Tongue (tissue), 2 donors: ENCODE results near the gene TWIST1. TPM values are rescaled to one million over a fixed set of nuclear protein-coding genes. Genes with fewer than 3 reads are reported as not detected.

Source experiments
- DNase-seq: peaks from one replicate; pipeline ENCODE4 v3.0.0-alpha.2; 2015
- total RNA-seq: library from RNA; depleted of rRNA; stranded (reverse); fragments of >200 nt; gene quantifications from one replicate; pipeline ENCODE4 v1.2.3, GENCODE V29; 2014

Gene TWIST1
- total RNA-seq, 1 donor from 2014 or later, result 16.4 TPM

DNA sequence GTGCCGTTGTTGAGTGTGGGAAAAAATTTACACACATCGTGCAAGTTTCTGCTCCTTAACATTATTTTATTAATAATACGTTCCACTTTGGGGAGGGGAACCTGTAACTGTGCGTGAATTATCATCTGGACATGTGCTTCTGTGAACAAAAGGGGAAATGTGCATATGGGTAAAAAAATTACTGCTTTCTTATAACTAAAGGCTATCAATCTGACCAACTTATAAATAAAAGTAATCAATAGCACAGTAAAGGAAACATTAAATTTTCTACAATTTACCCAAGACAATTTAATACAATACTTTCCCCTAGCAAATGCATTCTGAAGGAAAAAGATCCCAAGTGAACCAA lies 4.5 kb downstream of the TWIST1 start:
- no peak for DNase-seq

DNA sequence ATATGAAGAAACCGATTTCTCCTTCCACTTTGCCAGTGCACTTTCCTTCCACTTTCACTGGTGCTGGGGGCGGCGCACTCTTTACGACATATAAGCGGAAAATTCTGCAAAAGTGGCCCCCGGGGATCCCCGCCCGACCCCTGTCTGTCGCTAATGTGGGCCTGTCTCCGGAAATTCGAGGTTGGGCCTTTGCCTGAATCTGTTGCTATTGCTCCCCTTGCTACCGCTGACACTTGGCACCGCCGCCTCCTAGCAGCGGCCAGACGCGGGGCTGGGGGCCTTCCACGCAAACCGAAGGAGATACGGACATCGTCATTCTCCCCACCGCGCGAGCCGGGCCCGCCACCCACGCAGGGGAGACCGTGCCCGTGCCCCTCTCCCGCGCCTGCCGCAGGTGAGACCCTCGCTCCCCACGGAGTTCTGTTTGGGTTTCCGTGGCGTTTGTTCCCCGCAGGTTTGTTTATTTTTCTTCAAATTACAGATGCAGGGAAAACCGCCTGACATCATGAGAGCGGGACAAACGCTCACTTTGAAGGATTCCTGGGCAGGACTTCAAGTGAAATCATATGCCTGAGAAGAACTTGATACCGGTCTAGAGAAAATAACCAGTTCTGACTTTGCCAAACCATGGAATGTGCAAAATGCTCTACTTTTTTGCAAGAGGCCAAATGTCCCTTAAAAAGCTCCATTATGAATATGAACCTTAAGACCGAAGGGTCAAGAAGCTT lies 5.0 kb downstream of the TWIST1 start:
- peak; percentile 50 for DNase-seq

DNA sequence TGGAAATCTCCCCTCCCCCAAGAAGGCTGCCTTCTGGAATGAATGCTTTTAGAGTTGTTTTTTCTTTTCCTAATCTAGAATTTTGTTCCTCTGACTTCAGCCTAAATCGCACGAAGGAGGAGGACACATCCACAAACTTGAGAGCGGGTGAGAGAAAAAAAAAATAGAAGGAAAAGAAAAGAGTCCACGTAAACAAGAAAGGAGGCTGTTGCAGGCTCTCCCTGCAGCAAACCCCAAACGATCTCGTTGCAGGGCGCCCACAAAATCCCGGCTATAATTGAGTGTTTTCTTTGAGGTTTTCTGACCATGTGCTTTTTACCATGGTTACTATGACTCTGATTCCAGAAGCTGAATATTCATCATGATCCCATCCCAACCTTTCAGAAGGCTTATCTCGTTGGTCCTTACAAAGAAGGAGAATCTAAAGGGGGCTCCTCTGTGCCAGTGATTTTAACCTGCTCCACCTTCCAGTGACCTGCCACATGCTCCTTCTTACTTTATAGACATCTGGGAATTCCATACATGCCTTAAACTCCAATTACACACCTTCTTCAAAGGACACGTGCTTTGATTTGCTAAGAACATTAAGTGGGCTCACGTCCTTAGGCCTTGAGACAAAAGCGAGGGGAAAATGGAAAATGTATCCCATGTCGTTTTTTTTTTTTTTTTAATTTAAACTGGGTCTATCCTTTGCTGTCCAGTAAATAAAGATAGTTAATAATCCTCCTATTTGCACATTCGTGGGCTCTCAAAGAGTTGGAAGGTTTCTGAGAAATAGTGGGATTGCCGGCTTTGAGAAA lies 5.8 kb downstream of the TWIST1 start:
- peak; percentile 22 for DNase-seq

DNA sequence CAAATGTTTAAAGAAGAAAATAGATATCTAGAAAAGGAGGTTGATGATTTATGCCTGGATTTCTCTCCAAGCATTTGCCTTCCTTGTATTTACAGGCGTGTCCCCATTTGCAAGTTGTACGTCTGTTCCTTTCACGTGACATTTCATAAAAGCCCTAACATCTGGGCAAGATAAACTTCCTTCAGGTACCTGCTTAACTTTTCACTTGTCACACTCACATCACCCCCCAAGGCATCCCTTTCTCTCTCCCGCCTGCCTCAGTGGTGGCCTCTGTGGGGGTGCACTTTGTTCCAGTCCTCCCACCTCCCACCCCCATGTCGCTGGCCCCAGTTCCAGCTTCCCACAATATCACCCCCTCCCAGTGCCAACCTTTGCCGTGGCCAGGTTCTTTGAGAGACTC lies 6.7 kb downstream of the TWIST1 start:
- peak; percentile 15 for DNase-seq

DNA sequence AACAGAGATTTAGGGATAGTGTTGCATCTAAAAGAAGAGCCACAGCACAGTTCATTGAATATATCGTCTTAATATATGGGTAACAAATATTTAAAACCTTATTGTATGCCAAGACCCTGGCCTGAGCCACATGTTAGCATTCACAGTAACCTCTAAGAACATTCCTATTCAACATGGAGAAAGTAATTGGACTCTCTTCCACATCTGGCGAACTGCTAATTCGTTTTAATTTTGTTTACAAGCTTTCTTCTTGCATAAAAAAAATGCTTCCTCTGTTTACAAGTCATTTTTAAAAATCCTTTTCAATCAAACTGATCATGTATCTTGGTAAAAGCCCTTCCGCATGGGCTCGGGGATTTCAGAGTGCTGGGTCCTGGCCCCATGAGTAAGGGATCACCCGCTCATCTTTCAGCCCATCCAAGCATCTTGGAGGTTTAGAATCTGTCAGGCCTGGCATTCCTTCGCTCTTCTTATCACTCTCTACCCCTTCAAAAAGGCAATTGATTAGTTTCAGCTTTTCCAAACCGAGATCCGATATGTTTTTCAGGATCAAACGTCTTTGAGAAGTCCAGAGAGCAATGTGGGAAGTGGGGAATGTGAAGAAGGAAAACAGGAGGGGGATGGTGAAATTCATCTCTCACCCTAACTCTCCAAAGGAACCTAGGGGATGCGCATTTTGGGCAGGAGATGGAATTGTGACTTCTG lies 7.3 kb downstream of the TWIST1 start:
- peak; percentile 11 for DNase-seq

DNA sequence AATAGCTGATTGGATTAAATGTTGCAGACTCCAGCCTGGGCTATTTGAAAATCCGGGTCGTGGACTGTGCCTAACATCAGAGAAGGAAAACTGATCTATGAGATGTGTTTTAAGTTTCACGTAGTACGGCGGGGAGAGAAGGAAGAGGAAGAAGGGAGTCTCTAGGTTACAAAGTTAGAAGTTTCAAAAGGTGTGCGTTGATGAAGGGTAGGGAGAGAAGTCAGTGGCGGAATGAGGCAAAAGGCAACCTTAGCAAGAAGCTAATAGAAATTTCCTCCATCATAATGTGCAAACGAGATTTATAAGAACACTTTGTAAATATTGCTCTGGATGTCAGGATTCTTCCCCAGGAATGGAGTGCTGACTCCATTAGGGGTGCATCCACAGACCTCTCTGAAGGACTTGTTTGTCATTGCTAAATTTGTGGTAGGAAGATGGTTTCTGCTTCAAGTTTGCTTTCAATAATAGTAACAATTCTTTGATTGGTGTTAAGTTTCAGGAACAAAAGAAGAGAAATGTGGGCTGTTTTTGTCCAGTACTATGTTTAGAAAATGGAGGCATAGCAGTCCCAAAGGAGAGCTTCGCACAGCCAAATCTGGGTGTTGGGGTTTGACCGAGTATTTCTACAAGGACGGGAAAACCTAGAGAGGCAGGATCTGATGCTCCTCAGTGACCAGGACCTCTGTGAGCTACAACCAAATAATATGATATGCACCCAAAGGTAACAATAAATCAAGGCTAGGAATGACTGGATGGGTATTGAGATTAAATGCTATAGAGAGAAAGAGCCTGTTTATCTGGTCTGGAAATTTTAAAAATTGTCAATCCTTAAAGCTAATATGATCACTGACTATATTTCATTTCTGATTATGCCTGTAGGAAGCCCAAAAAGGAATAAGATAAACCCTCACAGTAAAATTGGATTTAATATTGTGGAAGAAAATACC lies 8.2 kb downstream of the TWIST1 start:
- peak; percentile 5 for DNase-seq

DNA sequence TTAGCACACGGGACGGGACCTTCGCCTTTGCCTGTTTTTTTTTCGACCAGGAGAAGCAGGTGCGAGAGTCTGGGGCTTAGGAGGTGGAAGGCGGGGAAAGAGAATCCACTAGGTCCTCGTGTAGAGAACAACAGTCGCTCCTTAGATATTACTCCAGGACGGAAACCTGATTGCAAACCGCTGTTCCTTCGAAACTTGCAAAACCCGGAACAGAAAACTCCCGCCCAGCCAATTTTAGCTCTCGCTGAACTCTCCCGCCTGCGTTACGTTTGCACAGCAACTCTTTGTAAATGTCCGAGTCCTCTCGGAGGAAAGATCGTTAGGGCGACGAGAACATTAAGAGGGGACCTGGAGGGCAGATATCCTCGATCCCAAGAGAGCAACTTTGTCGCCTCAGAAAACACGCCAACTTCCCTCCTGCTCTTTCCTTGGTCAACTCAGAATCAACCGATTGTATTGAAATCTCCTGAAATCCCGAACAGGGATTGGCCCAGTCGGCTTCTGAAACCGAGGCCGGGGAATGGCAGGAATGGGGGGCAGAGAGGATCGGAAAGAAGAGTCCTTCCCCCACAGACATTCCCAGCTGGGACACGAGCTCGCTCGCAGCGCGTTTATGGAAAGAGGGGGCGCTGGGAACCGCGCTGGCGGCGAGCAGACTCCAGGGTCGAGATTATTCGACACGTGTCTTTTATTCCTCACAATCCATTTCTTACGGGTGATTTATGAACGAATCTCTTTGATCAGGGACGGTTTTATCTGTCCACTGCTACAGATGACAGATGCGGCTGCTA lies 9.9 kb downstream of the TWIST1 start:
- DNase-seq, result peak; percentile 79

DNA sequence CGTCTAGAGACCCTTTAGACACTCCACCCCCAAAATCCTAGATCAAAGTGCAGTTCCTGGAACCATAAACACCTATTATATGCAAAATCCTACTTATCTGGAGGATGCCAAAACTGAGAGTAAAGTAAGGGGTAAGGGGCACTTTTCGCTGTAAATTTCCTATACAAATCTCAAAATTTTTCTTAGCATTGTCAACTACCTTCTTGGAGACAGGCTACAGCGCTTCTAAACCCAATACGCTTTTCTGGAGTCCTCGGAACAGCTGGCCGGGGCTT lies 10.4 kb downstream of the TWIST1 start:
- no peak for DNase-seq

DNA sequence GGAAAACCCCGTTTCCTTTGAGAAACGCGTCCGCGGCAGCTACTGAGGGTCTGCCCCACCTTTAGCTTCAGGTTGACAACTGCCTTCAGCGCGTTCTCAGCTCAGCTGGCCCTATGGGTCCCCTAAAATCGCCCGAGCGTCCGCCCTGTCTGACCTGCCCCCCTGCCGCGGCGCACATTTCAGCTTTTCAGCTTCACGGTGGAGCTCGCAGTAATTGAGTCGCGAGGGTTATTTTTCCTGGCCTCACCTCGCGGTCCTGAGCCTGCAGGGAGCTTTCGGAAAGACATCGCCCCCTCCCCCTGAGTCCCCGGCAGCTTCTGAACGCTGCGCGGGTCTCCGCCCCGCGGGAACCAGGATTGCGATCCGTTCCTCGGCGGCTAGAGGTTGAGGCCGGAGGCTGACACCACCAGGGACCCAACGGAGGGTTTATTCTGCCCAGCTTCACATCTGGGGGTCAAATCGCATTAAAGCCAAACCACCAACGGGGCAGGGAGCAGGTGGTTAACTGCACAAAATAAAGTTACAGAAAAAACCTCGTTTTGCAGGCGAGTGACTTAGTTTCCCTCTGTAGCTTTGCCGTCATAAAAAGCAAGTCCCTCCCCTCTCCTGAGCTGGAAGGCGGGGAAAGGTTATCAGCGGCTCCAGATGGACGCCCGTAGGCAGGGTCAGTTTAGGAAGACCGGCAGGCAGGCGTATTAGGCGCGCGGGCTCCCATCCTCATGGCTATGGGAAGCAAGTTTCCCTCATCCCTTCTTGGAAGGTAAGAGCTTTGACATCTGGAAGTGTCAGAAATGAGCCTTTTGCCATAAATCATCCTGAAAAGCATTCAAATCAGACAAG lies 11.0 kb downstream of the TWIST1 start:
- peak; percentile 48 for DNase-seq

DNA sequence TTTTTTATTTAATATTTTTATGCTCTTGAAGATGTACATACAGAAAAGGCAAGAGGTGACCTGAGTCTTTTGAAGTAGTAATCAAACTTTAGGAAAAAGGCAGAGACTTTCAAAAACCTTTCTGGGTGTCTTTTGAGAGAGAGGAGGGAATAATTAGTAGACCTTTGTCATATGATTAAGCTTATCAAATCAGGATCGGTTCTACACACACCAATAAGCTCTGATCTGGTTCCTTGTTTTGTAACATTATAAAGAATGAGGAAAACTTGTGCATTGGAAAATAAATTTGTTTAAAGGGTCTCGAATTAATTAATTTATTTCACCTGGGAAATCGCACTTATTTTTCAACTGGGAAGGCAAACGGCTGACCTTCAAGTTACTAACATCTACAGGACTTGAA lies 11.9 kb downstream of the TWIST1 start:
- peak; percentile 3 for DNase-seq

DNA sequence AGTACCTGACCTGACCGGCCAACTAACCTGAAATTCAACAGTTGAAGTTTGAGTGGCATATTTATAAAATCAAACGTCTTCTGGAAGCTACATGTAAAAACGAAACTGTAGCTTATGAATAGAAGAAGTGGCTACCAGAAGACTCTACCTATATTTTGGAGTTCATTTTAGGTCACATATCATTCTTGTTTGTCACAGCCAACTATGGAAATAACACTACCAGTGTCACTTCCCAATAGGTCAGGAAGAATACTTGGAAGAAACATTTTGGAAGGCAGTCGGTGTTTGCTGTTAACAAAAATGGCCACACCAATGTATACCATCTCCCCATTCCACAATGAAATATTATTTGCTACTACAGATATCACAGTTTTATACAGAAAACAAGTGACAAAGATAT lies 12.6 kb downstream of the TWIST1 start:
- no peak for DNase-seq

DNA sequence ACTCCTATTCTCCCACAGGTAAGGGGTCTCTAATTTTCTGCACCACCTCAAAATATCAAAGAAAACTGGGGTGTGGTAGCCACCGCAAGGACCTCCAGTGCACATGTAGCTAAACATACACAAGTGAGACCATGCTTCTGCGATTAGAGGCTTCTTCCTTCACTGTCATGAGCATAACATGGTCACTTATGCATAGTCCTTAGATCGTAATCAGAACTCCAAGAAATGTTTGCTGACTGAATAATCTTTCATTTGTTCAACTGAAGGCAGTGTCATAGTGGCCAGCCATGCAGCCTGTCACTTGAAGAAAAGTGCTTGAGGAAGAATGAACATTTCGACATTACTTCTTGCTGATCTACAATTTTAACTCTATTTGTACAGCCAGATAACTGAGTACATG lies 14.6 kb downstream of the TWIST1 start:
- no peak for DNase-seq

DNA sequence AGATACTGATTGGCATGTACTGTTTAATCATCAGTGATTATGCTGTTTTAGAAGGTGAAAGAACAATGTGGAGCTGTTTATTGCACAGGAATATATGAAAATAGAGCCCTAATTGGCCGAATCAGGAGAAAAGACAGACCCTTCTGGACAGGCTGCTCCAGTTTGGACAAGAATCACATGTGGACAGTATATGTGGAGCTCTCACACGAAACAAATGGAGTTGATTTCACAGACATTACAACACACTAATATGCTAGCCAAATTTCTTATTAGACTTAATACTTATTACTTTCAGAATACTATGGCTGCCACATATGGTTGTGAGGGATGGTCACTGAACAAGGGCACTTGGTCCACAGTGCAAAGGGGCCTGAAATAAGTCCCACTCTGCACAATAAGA lies 15.5 kb downstream of the TWIST1 start:
- peak; percentile 11 for DNase-seq

DNA sequence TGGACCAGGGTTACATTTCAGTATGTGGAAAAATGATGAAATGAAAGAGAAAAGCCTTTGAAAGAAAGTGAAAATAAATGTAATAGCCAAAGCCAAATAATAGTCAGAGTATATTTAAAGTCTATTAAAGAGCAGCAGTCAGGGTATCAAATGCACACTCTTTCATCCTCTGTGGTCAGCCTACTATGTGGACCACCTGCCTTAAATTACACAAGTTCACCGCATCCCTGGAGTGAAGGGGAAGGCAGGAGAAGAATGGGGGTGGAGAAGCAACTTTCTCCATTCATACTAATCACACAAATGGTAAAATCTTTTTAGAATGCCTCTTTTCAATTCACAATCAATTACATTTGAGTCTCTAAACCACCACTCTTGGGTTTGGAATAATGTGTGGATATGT lies 16.0 kb downstream of the TWIST1 start:
- DNase-seq, result no peak

DNA sequence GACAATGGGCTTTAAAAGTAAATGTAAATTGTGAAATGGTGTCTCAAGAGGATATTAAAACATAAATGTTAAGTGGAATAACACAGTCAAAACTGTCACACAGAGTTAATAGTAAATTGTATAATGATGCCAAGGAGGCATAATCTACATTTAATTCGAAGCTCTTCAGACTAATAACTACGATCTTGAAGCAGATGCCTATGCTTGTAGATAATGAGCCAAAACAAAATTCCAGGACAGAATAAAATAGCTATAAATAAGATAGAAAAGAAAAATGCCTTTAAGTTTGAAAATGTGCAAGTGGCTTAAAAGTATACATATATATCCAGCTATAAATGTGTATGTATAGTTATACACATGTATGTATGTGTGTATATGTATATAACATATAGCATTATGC lies 17.5 kb downstream of the TWIST1 start:
- no peak for DNase-seq

DNA sequence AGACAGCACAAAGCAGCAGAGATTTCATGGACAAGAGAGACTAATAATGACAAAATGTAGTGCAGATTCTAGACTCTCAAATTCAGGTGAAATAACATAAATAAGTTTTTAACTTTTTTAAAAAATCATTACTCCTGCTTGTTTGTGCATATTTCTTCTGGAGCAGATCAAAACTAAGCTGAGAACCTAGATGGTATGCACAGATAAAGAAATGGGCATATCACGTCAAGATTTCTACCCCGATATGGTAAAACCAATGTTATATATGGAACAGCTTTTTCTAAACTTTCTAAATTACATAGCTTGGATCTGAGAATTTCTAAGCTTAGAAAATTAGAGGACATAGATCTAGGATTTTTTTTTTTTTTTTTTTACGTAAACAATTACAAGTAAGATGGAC lies 18.2 kb downstream of the TWIST1 start:
- no peak for DNase-seq

DNA sequence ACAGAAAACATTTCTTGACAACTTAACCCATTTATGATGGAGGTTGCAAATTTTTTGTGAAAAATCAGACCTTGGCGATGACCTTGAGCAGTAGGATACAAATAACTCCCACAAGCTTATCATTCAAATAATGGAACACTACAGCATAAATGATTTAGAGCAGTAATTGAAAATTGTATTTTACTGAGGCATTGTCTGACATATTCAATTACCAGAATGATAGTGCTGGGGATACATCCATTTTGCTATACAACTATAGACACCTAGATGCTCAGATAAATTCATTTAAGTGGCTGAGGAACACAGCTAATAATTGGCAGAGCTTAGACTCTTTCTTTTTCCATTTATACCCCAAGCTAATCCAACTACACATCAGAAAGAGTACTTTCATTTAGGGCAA lies 18.9 kb downstream of the TWIST1 start:
- no peak for DNase-seq

DNA sequence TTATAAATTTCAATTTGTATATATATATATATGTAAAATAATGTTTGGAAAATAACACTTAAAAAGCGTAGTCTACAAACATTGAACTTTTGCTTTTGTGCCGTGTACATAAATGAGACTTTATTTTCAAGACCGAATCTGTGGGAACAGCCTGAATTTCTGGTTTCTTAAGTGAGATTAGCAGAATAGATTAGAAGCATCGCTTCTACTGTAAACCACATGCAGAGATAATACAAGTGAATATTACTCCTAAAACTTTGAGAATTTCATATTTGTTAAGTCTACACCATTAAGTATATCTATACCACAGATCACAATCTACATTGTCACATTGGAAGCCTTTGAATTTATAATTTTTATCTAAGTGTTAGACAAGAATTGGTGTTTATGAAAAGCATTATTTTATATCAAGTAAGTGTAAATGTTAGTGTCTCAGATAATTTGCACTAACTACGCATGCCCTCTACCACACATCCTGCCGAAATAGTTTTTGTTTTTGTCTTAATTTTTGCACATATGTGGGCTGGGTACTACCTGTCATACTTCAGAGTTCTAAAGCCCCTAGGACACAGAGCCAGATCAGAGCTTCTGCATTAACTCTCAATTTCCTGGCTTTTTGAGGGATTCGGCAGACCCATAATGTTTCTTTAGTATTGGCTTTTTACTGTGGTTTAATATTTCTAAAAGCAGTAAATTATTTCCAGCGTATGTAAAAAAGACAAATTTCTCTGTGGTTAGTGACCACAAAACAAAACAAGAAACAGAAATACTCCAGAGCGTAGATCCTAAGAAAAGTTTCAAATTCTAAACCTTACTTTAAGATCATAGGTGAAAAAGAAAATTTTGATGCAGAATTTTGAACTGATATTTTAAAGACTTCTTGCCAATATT lies 20.0 kb downstream of the TWIST1 start:
- DNase-seq, result no peak

DNA sequence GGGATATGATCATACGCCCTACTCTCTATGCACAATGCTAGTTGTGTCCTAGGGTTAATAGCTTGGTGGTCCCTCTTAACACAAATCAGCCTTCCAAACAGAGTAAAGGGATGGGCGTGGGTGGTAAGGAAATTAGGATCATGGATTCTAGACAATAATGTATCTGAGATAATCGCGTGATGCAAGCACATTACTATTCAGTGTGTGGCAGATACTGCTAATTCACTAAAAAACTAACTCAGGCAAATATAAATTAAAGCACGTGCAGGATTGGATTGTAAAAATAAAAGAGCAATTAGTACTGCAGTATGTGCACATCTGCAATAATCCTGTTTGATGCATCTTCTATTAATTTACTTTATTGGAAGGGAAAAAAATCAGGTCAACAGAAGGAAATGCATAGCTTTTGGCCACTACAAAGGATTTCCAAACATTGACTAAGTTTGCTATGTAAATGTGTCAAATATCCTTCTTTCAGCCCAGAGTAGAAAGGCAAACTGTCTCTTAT lies 22.0 kb downstream of the TWIST1 start:
- DNase-seq, result no peak
